GM12875 (cell line): ENCODE data around the gene ACSS1.

Experiments used
- H3K4me3 ChIP-seq: one replicate; pipeline ENCODE4 v1.5.1; 2011; ENCODE audit warnings: low read depth, low read length, control low read depth
- CTCF ChIP-seq: IDR thresholded peaks from 2 replicates; pipeline ENCODE4 v1.5.1; 2011; ENCODE audit warnings: low read depth, mild to moderate bottlenecking, control low read depth, inconsistent platforms, low read length, moderate library complexity, borderline replicate concordance; ENCODE audit not compliant: insufficient read depth

The ACSS1 gene

GRCh38 chr20:25050082-25050481, 7.9 kb downstream of the ACSS1 start:
- H3K4me3 ChIP-seq = no peak overlapping the region
- no peak for TF ChIP-seq CTCF

- no peak for TF ChIP-seq CTCF
- no peak overlapping the region for H3K4me3 ChIP-seq
These were observed 8.5 kb downstream of the ACSS1 start for GRCh38 chr20:25049261-25050060.

- H3K4me3 ChIP-seq = no peak overlapping the region
- TF ChIP-seq CTCF = no peak
These were observed 9.4 kb downstream of the ACSS1 start for GRCh38 chr20:25048519-25048952.

- TF ChIP-seq CTCF = no peak
- no peak overlapping the region for H3K4me3 ChIP-seq
These were observed 10.2 kb downstream of the ACSS1 start for GRCh38 chr20:25047766-25048165.

GRCh38 chr20:25046736-25047666, 10.9 kb downstream of the ACSS1 start:
- TF ChIP-seq CTCF = no peak

GRCh38 chr20:25046181-25046641, 11.7 kb downstream of the ACSS1 start:
- no peak for TF ChIP-seq CTCF
- H3K4me3 ChIP-seq = no peak overlapping the region

More at GRCh38 chr20:25046736-25047666, 10.9 kb downstream of the ACSS1 start:
- no peak overlapping the region for H3K4me3 ChIP-seq
